Transverse colon (tissue), 3 donors: ENCODE results near the gene GTPBP4.

Experiments
- CTCF ChIP-seq, 5 experiments: fragments of 200-600 bp in 3 of 5; fragments of 450-650 bp in 2 of 5; sonication (generic) in 3 of 5; IDR thresholded peaks; 1 replicate in 2 of 5; 2 replicates in 3 of 5; pipeline ENCODE4 v1.5.1; 2016 to 2017; ENCODE audit warnings: antibody characterized with exemption in 5 of 5, inconsistent platforms in 3 of 5, mild to moderate bottlenecking in 2 of 5, moderate library complexity in 1 of 5
- EP300 ChIP-seq: sonication (generic); formaldehyde crosslinking; IDR thresholded peaks from one replicate; pipeline ENCODE4 v1.6.1; 2017; ENCODE audit warnings: antibody characterized with exemption, low read depth

GRCh38 chr10:1056326-1057105 lies 68.3 kb downstream of the GTPBP4 start, which contains the start of gene WDR37:
- TF ChIP-seq CTCF (IDR thresholded peaks at IDR 0.05) (no peak), EP300 (no peak)
